CD4-positive, alpha-beta T cell (primary cell): ENCODE measurements around the gene STMN3. TPM values are rescaled to one million over a fixed set of nuclear protein-coding genes. Genes with fewer than 3 reads are reported as not detected.
A peak's percentile ranks its signal among the peaks of the same experiment; 100 is the strongest.

ENCODE experiments used
- ATAC-seq: fragments of 200-7000 bp; cut with Tn5 transposase; one replicate; pipeline ENCODE4 v1.10.0; 2022; ENCODE audit warnings: mild to moderate bottlenecking; ENCODE audit not compliant: poor library complexity
- CTCF ChIA-PET: fragments of 350-600 bp; sonication (Branson Sonifier 250); formaldehyde crosslinking; loops from one replicate; lab custom pipeline; 2021; ENCODE audit warnings: antibody characterized with exemption, inconsistent platforms; lab: Charles Lee
- POLR2A ChIA-PET: fragments of 350-600 bp; sonication (Branson Sonifier 250); formaldehyde crosslinking; loops from one replicate; lab custom pipeline; 2021; ENCODE audit warnings: antibody characterized with exemption, inconsistent platforms; lab: Charles Lee
- DNase-seq, 14 experiments: peaks; one replicate each; pipeline ENCODE4 v3.0.0-alpha.2; 2013 to 2020; ENCODE audit warnings: mixed read lengths in 2 of 14
- H3K27ac ChIP-seq, 2 donors: one replicate each; pipeline versions ENCODE4 v1.5.1 to v1.7.0; 2013; ENCODE audit warnings: low read length in 2 of 2, low read depth in 1 of 2, mild to moderate bottlenecking in 1 of 2
- H3K27me3 ChIP-seq, 2 experiments: 1 replicate in 1 of 2; 2 replicates in 1 of 2; pipeline versions ENCODE4 v1.6.1 to v1.7.0; 2013; ENCODE audit warnings: low read length in 2 of 2, control low read depth in 1 of 2, mild to moderate bottlenecking in 1 of 2, moderate library complexity in 1 of 2; ENCODE audit not compliant: insufficient read depth in 2 of 2, control insufficient read depth in 1 of 2
- H3K36me3 ChIP-seq: one replicate; pipeline ENCODE4 v1.6.1; 2013; ENCODE audit warnings: low read length, control low read depth; ENCODE audit not compliant: insufficient read depth
- H3K4me1 ChIP-seq: one replicate; pipeline ENCODE4 v1.6.1; 2013; ENCODE audit warnings: low read length, control low read depth; ENCODE audit not compliant: insufficient read depth
- H3K4me3 ChIP-seq: one replicate; pipeline ENCODE4 v1.5.1; 2013; ENCODE audit warnings: mild to moderate bottlenecking, low read length, moderate library complexity
- H3K9me3 ChIP-seq, 2 experiments: 1 replicate in 1 of 2; 2 replicates in 1 of 2; pipeline versions ENCODE4 v1.6.1 to v1.7.0; 2013; ENCODE audit warnings: low read length in 2 of 2, mild to moderate bottlenecking in 2 of 2, control low read depth in 1 of 2, moderate library complexity in 1 of 2; ENCODE audit not compliant: control insufficient read depth in 1 of 2, insufficient read depth in 1 of 2
- H3K27ac Mint-ChIP-seq: one replicate; pipeline ENCODE4 v1.8.0; 2020; ENCODE audit warnings: mixed read lengths
- H3K27me3 Mint-ChIP-seq: one replicate; pipeline ENCODE4 v1.8.0; 2021; ENCODE audit warnings: mixed read lengths
- H3K36me3 Mint-ChIP-seq: one replicate; pipeline ENCODE4 v1.8.0; 2021; ENCODE audit warnings: low read depth, mixed read lengths
- H3K4me1 Mint-ChIP-seq: one replicate; pipeline ENCODE4 v1.8.0; 2021; ENCODE audit warnings: low read depth, mixed read lengths
- H3K4me3 Mint-ChIP-seq: one replicate; pipeline ENCODE4 v1.8.0; 2020; ENCODE audit warnings: mild to moderate bottlenecking, mixed read lengths
- H3K9me3 Mint-ChIP-seq: one replicate; pipeline ENCODE4 v1.8.0; 2020; ENCODE audit warnings: mixed read lengths
- CTCF ChIP-seq: fragments of 200-600 bp; IDR thresholded peaks from one replicate; pipeline ENCODE4 v1.8.0; 2022; ENCODE audit warnings: antibody characterized with exemption, mild to moderate bottlenecking
- intact Hi-C, 2 experiments: fragments of 100-400 bp; cut with DNase I in 1 of 2; cut with micrococcal nuclease in 1 of 2; formaldehyde crosslinking; loops; one replicate each; pipeline versions ENCODE4 v1.15.1 to v1.9.0; 2023 to 2025; cut with DNase I, micrococcal nuclease
- polyA plus RNA-seq, 2 donors: library from polyadenylated mRNA; unstranded; fragments of 120-200 nt; gene quantifications; one replicate each; pipeline ENCODE4 v1.2.1, GENCODE V29; 2013
- total RNA-seq, 174 experiments: library from RNA in 2 of 174; stranded (reverse) in 2 of 174; gene quantifications; one replicate each; pipeline ENCODE4 v1.2.3 and lab custom pipeline; 2021 to 2026

The STMN3 gene
- total RNA-seq (100 to 1,000 TPM; 122 to 127 TPM), total RNA-seq (lab: John Stamatoyannopoulos, UW) (4.0 to 162 (median 70.7) reads per million in 172 experiments)
- polyA plus RNA-seq (2013, experiment 1 of 2): 86.1 TPM
- 78.8 TPM for polyA plus RNA-seq (2013, experiment 2 of 2)

GRCh38 chr20:63653041-63653973 lies at the start of gene STMN3:
Gene STMN3, minus strand, starts transcription at chr20:63653424. Its CDS starts 79 bp downstream, at chr20:63653345.
- DNase-seq (peak in 13 of 14 experiments; percentile 46 to 85 (median 69)), ATAC-seq (peak; percentile 39)
- H3K4me1 ChIP-seq: peaks cover 53% of the 10 kb centered on the region
- POLR2A ChIA-PET: interaction anchor here (1.0 to 3.0 kb wide), 7 partner anchors 12 to 97 kb away, joined by 3 to 14 read pairs (median 5); partner anchors contain the start of genes GMEB2 and LIME1
- peaks cover 14% of the 10 kb centered on the region for H3K36me3 Mint-ChIP-seq
- no peaks in the 10 kb centered on the region for H3K9me3 ChIP-seq
- intact Hi-C loops: loop anchor here (5.0 to 10.0 kb wide), 4 partner anchors 81 to 411 kb away; partner anchors contain the start of genes ABHD16B (in 1 of the 2), LIME1 (in 1 of the 2), PPDPF (in 1 of the 2) and SLC2A4RG (in 1 of the 2)
- peak within 1 kb of the TSS; percentile 81 for H3K27ac Mint-ChIP-seq
- no peaks in the 10 kb centered on the region for H3K36me3 ChIP-seq
- no peaks in the 10 kb centered on the region for H3K27me3 ChIP-seq
- H3K4me3 Mint-ChIP-seq: peak within 1 kb of the TSS; percentile 97
- no peaks in the 10 kb centered on the region for H3K9me3 Mint-ChIP-seq
- TF ChIP-seq CTCF: no peak
- peak within 1 kb of the TSS; percentile 70 for H3K4me3 ChIP-seq
- CTCF ChIA-PET: interaction anchor here (0.7 kb wide), 1 partner anchor 11 kb away, joined by 4 read pairs; no protein-coding TSS in a partner anchor
- peaks cover 27% of the 10 kb centered on the region for H3K4me1 Mint-ChIP-seq
- no peaks in the 10 kb centered on the region for H3K27me3 Mint-ChIP-seq
- H3K27ac ChIP-seq: peak within 1 kb of the TSS; percentile 34 to 56

GRCh38 chr20:63702036-63702665 lies 48.9 kb upstream of the STMN3 start:
- H3K4me1 ChIP-seq: peaks cover 60% of the 10 kb centered on the region
- peaks cover 13% of the 10 kb centered on the region for H3K4me1 Mint-ChIP-seq
- CTCF ChIA-PET: no interaction called here
- POLR2A ChIA-PET: no interaction called here
- TF ChIP-seq CTCF: no peak
- H3K4me3 ChIP-seq: no peak overlapping the region
- peak overlapping the region; percentile 14 for H3K27ac Mint-ChIP-seq
- peak overlapping the region in 1 of 2 donors; percentile 21 for H3K27ac ChIP-seq
- H3K4me3 Mint-ChIP-seq: no peak overlapping the region
- peaks cover 41% of the 10 kb centered on the region for H3K36me3 ChIP-seq
- no peaks in the 10 kb centered on the region for H3K27me3 Mint-ChIP-seq
- peaks cover 25% of the 10 kb centered on the region for H3K36me3 Mint-ChIP-seq
- DNase-seq (peak in 2 of 14 experiments; percentile 1 to 24), ATAC-seq (no peak)
- no peaks in the 10 kb centered on the region for H3K9me3 ChIP-seq
- intact Hi-C loops: loop anchor here in 1 of 2 experiments (10.0 kb wide), 1 partner anchor 273 kb away; the partner anchor contains the start of gene SAMD10
- no peaks in the 10 kb centered on the region for H3K27me3 ChIP-seq
- H3K9me3 Mint-ChIP-seq: no peaks in the 10 kb centered on the region
